DND-41 (cell line): Measurements from ENCODE around the gene CDCP1.

Source experiments
- ATAC-seq: fragments of 200-7000 bp; cut with Tn5 transposase; 3 replicates; pipeline ENCODE4 v1.9.1; 2021; ENCODE audit warnings: low read depth; ENCODE audit not compliant: insufficient read depth
- DNase-seq: peaks from one replicate; pipeline ENCODE4 v3.0.0-alpha.2; 2020
- H2AFZ ChIP-seq: 2 replicates; pipeline ENCODE4 v1.6.0; 2012; ENCODE audit warnings: low read depth, low read length
- H3K27ac ChIP-seq: 2 replicates; pipeline ENCODE4 v1.5.1; 2012; ENCODE audit warnings: low read length, inconsistent platforms
- H3K27me3 ChIP-seq: fragments of 200-600 bp; sonication (generic); 2 replicates; pipeline ENCODE4 v1.6.0; 2012; ENCODE audit warnings: low read length, mild to moderate bottlenecking, inconsistent platforms; ENCODE audit not compliant: insufficient read depth, poor library complexity
- H3K36me3 ChIP-seq: 2 replicates; pipeline ENCODE4 v1.5.1; 2012; ENCODE audit warnings: low read length, inconsistent platforms; ENCODE audit not compliant: insufficient read depth
- H3K4me1 ChIP-seq: 2 replicates; pipeline ENCODE4 v1.5.1; 2012; ENCODE audit warnings: mild to moderate bottlenecking, low read length; ENCODE audit not compliant: insufficient read depth
- H3K4me2 ChIP-seq: 2 replicates; pipeline ENCODE4 v1.6.0; 2012; ENCODE audit warnings: mild to moderate bottlenecking, moderate library complexity, low read length, inconsistent platforms; ENCODE audit not compliant: insufficient read depth
- H3K4me3 ChIP-seq, 2 experiments: fragments of 200-600 bp in 1 of 2; shearing (Covaris generic) in 1 of 2; 2 replicates each; pipeline ENCODE4 v1.5.1; 2012 to 2016; ENCODE audit warnings: inconsistent platforms in 2 of 2, low read length in 2 of 2, mild to moderate bottlenecking in 2 of 2, low read depth in 1 of 2, moderate library complexity in 1 of 2
- H3K79me2 ChIP-seq: 2 replicates; pipeline ENCODE4 v1.6.0; 2012; ENCODE audit warnings: low read length, inconsistent platforms; ENCODE audit not compliant: insufficient read depth
- H3K9ac ChIP-seq: 2 replicates; pipeline ENCODE4 v1.6.0; 2012; ENCODE audit warnings: low read depth, mild to moderate bottlenecking, inconsistent platforms, low read length, moderate library complexity
- H3K9me3 ChIP-seq: 2 replicates; pipeline ENCODE4 v1.5.1; 2012; ENCODE audit warnings: low read length, moderate library complexity, mild to moderate bottlenecking, inconsistent platforms; ENCODE audit not compliant: insufficient read depth, severe bottlenecking
- H4K20me1 ChIP-seq: 2 replicates; pipeline ENCODE4 v1.6.0; 2012; ENCODE audit warnings: low read length; ENCODE audit not compliant: insufficient read depth
- CTCF ChIP-seq: IDR thresholded peaks from 2 replicates; pipeline ENCODE4 v1.5.1; 2012; ENCODE audit warnings: borderline replicate concordance, low read length, moderate library complexity, mild to moderate bottlenecking; ENCODE audit not compliant: poor library complexity, severe bottlenecking; ENCODE audit errors: extremely low read depth
- EZH2 ChIP-seq: IDR thresholded peaks from 3 replicates; pipeline ENCODE4 v1.6.1; 2012; ENCODE audit warnings: borderline replicate concordance, low read depth, mild to moderate bottlenecking, moderate library complexity, low read length, inconsistent platforms; ENCODE audit not compliant: severe bottlenecking

CDCP1 gene

DNA sequence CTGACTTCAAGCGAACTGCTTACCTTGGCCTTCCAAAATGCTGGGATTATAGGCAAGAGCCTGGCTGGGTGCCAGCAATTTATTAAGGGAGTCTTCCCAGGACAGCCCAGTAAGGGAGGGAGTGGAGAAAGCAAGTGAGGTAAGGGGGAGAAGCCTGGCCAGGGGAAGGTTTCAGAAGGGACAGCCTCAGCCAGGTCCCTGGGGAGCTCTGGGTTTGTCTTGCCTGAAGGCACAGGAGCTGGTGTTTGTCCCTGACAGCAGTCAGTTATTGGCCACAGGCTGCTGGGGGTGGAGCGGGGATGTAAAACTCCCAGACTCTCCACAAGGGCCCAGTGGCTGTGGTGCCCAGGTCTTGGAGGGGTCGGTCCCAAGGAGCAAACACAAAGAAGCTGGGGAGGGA, 33.0 kb upstream of the CDCP1 start:
- H3K79me2 ChIP-seq, result no peaks in the 10 kb centered on the region
- H2AFZ ChIP-seq, result no peak overlapping the region
- H3K27me3 ChIP-seq, result no peaks in the 10 kb centered on the region
- no peaks in the 10 kb centered on the region for H4K20me1 ChIP-seq
- no peak overlapping the region for H3K4me3 ChIP-seq
- H3K4me2 ChIP-seq, result no peak overlapping the region
- no peak overlapping the region for H3K27ac ChIP-seq
- no peak for TF ChIP-seq CTCF
- H3K9ac ChIP-seq, result no peak overlapping the region
- H3K9me3 ChIP-seq, result no peaks in the 10 kb centered on the region
- H3K4me1 ChIP-seq, result no peaks in the 10 kb centered on the region
- no peaks in the 10 kb centered on the region for H3K36me3 ChIP-seq
- DNase-seq (no peak), ATAC-seq (no peak)

DNA sequence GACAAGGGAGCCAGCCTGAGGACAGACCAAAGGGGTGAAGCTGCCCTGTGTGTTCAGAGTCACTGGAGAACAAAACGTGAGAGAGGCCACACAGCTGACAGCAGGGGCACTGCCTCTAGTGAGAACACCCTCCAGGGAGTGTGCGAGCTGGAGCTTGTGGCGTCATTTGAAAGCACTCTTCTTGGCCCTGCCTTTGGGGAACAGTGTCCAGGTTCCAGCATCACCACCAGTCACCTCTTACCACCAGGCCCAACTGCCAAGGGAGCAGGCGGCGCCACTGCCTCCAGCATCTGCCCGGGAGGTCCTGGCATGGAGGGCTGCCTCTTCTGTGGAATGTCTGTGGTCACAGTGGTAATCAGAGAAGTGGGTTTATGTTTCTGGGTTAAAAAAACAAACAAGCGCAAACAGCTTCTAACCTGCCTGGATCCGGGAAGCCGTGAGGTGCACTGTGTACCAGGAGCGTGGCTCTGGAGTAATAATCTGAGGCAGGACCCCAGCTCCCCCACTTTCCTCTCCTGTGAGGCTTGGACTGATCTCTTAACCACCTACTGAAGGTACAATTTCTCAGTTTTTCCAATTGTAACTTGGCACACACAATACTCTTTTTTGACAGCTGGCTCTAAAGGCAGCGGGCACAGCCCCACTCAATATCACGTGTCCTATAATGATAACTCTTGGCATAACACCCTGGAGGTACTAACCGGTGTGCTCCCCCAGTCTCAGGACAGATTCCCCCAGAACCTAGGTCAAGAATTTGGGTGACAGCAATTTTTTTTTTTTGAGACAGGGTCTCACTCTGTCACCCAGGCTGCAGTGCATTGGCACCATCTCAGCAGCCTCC, 32.2 kb upstream of the CDCP1 start:
- TF ChIP-seq EZH2 (no peak), CTCF (no peak)
- Histone ChIP-seq H3K27ac (no peak overlapping the region), H4K20me1 (no peaks in the 10 kb centered on the region), H3K9me3 (no peaks in the 10 kb centered on the region), H3K27me3 (no peaks in the 10 kb centered on the region), H2AFZ (no peak overlapping the region), H3K79me2 (no peaks in the 10 kb centered on the region), H3K4me3 (no peak overlapping the region), H3K9ac (no peak overlapping the region), H3K4me2 (no peak overlapping the region), H3K36me3 (no peaks in the 10 kb centered on the region), H3K4me1 (no peaks in the 10 kb centered on the region)
- ATAC-seq (no peak), DNase-seq (no peak)

GRCh38 chr3:45176912-45177311, 30.7 kb upstream of the CDCP1 start:
- Histone ChIP-seq H3K4me2 (no peak overlapping the region), H3K4me3 (no peak overlapping the region), H3K27me3 (no peaks in the 10 kb centered on the region), H3K79me2 (no peaks in the 10 kb centered on the region), H4K20me1 (no peaks in the 10 kb centered on the region), H3K4me1 (no peaks in the 10 kb centered on the region), H3K9me3 (no peaks in the 10 kb centered on the region), H3K27ac (no peak overlapping the region), H3K9ac (no peak overlapping the region), H3K36me3 (no peaks in the 10 kb centered on the region), H2AFZ (no peak overlapping the region)
- TF ChIP-seq CTCF, result no peak
- no peak for TF ChIP-seq EZH2
- DNase-seq (no peak), ATAC-seq (no peak)
